AG09309 (cell line): Measurements from ENCODE around the gene FOXG1.

Source experiments
- DNase-seq: peaks from one replicate; pipeline ENCODE4 v3.0.0-alpha.2; 2010; ENCODE audit warnings: low read depth
- H3K4me3 ChIP-seq: 2 replicates; pipeline ENCODE4 v1.5.1; 2011; ENCODE audit warnings: mild to moderate bottlenecking, low read depth, low read length, moderate library complexity; ENCODE audit not compliant: control insufficient read depth
- TF ChIP-seq, protein P1 (sequence below): IDR thresholded peaks from 2 replicates; pipeline ENCODE4 v1.5.1; 2011; ENCODE audit warnings: mild to moderate bottlenecking, low read depth, low read length, inconsistent platforms; ENCODE audit not compliant: insufficient read depth, control insufficient read depth; ENCODE audit errors: missing control alignments

Gene FOXG1

DNA sequence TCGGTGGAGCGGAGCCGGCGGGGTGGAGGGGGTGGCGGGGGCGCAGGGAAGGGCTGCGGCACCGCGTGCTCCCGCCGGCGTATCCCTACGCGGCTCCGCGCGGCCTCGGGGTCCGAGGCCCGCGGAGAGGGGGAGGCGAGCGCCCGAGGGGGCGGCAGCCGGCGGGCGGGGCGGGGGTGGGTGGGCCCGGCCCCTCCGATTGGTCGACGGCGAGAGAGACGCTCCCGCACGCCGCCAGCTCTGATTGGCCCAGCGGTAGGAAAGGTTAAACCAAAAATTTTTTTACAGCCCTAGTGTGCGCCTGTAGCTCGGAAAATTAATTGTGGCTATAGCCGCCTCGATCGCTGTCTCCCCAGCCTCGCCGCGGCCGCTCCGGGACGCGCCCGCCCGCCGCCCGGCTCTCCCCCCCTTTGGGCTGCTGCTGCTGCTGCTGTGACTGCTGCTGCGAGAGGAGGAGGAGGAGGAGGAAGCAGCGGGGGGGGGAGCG lies at the start of gene FOXG1:
Gene FOXG1 (plus strand): TSS at position 319 of the 487 bp plus-strand sequence. CDS start 493 bp downstream, outside the sequence.
- H3K4me3 ChIP-seq = no peak within 1 kb of the TSS; the same call in 1 of the 2 replicates
- TF ChIP-seq, protein P1, sequence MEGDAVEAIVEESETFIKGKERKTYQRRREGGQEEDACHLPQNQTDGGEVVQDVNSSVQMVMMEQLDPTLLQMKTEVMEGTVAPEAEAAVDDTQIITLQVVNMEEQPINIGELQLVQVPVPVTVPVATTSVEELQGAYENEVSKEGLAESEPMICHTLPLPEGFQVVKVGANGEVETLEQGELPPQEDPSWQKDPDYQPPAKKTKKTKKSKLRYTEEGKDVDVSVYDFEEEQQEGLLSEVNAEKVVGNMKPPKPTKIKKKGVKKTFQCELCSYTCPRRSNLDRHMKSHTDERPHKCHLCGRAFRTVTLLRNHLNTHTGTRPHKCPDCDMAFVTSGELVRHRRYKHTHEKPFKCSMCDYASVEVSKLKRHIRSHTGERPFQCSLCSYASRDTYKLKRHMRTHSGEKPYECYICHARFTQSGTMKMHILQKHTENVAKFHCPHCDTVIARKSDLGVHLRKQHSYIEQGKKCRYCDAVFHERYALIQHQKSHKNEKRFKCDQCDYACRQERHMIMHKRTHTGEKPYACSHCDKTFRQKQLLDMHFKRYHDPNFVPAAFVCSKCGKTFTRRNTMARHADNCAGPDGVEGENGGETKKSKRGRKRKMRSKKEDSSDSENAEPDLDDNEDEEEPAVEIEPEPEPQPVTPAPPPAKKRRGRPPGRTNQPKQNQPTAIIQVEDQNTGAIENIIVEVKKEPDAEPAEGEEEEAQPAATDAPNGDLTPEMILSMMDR = no peak
- no peak for DNase-seq

DNA sequence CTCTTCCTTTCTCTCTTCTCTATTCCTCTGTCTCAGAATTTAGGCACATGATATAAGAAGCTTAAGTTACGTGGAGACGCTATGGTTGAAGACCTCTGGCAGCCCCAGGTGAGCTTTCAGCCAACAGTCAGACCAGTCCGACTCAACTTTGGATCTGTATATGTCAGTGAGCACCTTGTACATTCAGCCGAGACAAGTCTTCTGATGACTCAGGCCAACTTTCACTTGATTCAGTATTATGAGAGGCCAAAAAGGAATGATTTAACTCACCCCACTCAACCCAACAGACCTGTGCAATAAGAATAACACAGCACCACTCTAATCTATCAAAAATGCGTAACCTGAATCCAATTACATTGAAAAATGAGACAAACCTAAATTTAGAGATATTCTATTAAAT lies 47.5 kb upstream of the FOXG1 start:
- TF ChIP-seq, protein P1 = no peak
- DNase-seq = no peak
- no peak overlapping the region for H3K4me3 ChIP-seq

DNA sequence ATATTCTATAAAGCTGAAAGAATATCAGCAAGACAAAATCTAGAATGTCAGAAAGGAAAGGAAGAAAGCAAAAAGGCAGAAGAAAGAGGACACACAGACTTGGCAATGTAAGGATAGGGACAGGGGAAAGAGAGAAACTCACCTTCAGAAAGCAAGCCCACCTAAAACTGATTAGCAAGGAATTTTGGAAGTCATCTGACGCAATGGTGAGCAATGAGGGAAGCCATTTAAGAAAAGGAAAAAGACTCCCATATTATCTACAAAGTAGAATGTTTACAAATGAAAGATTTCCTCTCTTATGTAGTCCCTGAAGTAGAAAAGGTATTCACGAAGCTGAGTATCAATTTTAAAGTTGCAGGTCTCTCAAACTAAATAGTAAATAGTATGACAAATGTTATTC lies 35.2 kb upstream of the FOXG1 start:
- no peak for DNase-seq
- H3K4me3 ChIP-seq = no peak overlapping the region
- TF ChIP-seq, protein P1 = no peak

DNA sequence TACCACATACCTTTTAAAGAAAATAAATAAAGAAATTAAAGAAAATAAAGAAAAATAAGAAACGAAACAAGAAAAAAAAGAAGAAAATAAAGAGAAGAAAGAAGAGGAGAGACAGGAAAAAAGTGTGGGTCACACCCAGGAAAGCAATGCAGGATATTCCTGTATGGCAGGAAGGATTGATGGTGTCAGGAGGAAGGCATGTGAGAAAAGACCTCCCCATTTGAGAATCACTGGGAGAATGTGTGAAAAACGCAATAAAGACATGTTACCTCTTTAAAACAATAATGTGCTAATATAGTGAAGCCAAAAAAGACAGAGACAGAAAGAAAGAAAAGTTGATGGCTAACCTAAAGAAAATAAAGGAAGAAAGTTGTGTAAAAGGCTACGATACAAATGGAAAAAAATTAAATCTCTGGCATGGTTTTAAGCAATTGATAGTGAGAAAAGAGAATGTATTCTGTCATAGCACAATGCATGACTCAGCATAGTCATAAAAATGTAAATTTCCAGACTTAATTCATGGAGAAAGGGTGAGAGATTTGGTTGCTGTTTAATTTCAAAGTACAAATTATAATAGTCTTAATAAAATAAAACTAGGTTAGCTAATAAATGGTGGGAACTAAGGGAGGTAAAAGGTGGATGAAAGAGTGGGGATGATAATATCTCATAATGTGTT lies 24.3 kb upstream of the FOXG1 start:
- DNase-seq = no peak
- TF ChIP-seq, protein P1 = no peak
- no peak overlapping the region for H3K4me3 ChIP-seq

DNA sequence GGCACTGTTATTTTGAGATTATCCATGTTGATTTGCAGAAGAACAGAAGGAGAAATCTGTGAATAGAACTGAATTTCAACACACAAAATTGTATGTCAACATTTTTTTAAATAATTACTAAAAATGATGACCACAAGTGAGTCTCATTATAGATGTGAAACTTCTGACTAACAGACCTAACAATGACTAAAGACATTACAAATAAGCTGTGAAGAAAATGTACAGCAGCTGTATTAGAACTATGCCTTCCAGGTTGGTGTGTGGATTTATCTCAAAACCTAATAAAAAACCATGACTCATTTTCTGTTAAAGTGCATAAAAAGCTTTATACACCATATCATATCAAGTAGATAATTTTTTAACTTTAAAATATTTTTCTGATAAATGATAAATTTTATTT lies 22.5 kb upstream of the FOXG1 start:
- no peak overlapping the region for H3K4me3 ChIP-seq
- TF ChIP-seq, protein P1 = no peak
- DNase-seq = no peak

DNA sequence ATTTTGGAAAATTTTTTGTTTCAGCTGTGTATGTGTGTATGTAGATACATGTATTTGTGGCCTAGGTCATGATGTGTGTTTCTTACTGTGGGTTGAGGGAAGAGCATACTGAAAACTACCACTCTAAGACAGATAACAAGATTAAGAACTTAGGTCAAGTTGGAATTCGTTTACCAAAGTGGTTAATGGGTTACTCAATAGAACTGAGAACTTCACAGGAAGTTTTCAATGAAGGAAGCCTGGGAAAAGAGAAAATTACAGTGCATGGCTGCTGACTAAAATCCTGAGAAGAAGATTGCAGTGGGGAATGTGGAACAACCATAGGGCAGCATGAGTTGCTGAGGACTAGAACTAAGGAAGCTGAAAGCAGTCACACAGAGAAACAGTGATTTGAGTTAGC lies 21.4 kb upstream of the FOXG1 start:
- TF ChIP-seq, protein P1 = no peak
- no peak overlapping the region for H3K4me3 ChIP-seq
- DNase-seq = no peak
